NCI-H446 (cell line): ENCODE results near the gene GEMIN7.

Experiments
- DNase-seq, 2 experiments: peaks; one replicate each; lab custom pipeline; 2025; lab: John Stamatoyannopoulos, UW

Gene GEMIN7

DNA sequence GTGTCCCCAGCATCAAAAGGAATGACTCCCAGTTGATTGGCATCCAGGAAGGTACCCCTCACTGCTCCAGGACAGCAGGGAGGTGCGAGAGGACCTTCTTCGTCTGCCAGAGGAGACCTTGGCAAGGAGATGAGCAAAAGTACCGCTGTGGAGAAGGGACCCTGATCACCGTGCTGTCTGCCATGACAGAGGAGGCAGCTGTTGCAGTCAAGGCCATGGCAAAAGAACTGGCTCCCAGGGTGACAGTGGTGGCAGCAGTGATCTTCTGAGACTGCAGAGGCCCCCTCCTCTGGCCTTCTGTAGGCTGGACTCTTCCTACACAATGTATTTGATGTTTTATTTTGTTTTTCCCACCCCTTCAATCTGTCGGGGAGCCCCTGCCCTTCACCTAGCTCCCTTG, 49.7 kb downstream of the GEMIN7 start:
- no peak for DNase-seq

GRCh38 chr19:45130236-45130635, 51.2 kb downstream of the GEMIN7 start:
- DNase-seq: no peak

- no peak for DNase-seq
Observed at GRCh38 chr19:45130888-45131615, 52.0 kb downstream of the GEMIN7 start.

GRCh38 chr19:45133661-45134060, 54.6 kb downstream of the GEMIN7 start:
- DNase-seq: no peak

DNA sequence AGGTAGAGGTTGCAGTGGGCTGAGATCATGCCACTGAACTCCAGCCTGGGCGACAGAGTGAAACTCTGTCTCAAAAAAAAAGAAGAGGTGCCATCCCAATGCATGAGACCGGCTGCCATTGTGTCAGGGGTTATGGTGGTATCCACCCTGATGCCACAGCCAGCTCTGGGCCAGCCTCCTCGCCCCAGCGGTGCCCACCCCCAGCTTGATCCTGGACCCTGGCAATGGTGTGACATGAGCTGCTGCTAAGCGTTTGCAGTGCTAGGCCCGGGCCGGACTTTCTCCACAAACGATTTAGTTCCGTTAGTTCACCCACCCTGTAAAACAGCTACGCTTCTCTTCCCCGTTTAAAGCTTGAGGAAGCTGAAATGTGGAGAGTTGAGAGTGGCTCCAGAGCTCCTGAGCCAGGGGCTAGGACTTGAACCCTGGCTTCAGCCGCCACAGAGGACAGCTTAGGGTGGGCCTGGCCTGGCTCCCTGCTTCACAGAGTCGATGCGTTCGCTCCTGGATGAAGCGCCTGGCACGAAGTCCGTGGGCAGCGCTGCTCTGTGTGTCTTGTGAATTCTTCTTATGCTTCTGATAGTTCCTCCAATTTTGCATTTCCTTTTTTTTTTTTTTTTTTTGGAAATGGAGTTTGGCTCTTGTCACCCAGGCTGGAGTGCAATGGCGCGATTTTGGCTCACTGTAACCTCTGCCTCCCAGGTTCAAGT, 56.3 kb downstream of the GEMIN7 start:
- DNase-seq: no peak

- no peak for DNase-seq
Observed at GRCh38 chr19:45136507-45137178, 57.6 kb downstream of the GEMIN7 start.

DNA sequence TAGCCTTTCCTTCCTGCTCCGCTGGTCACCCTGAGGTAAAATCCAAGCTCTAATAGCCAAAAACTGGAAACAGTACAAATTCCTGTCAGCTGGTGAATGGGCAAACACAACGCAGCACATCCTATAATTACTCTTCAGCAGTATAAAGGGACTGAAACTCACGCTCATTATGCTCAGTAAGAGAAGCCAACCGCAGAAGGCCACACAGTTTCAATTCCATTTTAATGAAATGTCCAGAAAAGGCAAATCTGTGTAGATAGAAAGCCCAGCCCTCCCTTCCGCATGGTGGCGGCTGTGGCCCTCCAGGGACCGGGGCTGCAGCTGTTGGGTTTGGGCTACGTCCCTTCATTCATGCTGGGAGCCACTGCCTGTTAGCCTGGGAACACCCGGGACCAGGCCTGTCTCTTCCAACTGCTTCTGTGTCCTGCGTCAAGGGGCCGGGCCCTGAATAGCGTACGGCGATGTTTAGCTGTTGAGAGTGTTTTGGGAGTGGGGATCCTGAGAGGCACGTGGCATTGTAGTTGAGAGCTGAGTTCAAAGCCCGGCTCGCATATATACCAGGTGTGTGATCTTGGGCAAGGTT, 58.2 kb downstream of the GEMIN7 start:
- DNase-seq: no peak

DNA sequence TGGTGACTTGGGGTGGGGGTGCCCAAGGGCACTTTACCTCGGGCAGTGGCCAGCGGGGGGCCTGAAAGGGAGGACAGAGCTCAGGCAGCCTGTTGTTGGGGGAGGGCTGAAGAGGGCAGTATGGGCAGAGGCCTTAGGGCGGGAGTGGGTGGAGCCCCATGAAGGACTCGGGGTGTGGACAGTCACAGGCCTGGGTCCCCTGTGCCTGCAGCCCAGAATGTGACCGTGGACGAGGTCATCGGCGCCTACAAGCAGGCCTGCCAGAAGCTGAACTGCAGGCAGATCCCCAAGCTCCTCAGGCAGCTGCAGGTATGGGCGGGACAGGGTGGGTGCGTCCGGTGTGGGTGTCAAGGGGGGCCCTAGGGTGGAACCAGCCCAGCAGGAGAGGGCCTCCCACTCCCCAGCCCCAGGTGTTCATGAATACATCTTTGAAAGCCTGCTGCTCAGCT, 59.3 kb downstream of the GEMIN7 start:
- DNase-seq: no peak

GRCh38 chr19:45139286-45140143, 60.5 kb downstream of the GEMIN7 start:
- DNase-seq: no peak

- DNase-seq: no peak
Observed at GRCh38 chr19:45140144-45140503, 61.1 kb downstream of the GEMIN7 start.

GRCh38 chr19:45140533-45140932, 61.5 kb downstream of the GEMIN7 start:
- no peak for DNase-seq
